GM23338 (cell line): Measurements from ENCODE around the gene RAP1GDS1. TPM values are rescaled to one million over a fixed set of nuclear protein-coding genes. Genes with fewer than 3 reads are reported as not detected.

Experiments used
- ATAC-seq: fragments of 200-7000 bp; cut with Tn5 transposase; 3 replicates; pipeline ENCODE4 v1.9.1; 2020
- DNase-seq: peaks from one replicate; pipeline ENCODE4 v3.0.0-alpha.2; 2015; ENCODE audit warnings: low spot score
- H2AFZ ChIP-seq: fragments of 200-600 bp; sonication (generic); 2 replicates; pipeline ENCODE4 v1.8.0; 2016; ENCODE audit warnings: antibody characterized with exemption, mild to moderate bottlenecking, moderate library complexity
- H3F3A ChIP-seq: fragments of 200-600 bp; sonication (generic); replicated peaks from 2 replicates; pipeline ENCODE4 v1.8.0; 2017; ENCODE audit warnings: antibody characterized with exemption, mixed run types, low read depth
- H3K27ac ChIP-seq: fragments of 200-600 bp; sonication (generic); 2 replicates; pipeline ENCODE4 v1.6.1; 2016; ENCODE audit warnings: low read depth
- H3K27me3 ChIP-seq: fragments of 200-600 bp; sonication (generic); 2 replicates; pipeline ENCODE4 v1.8.0; 2016; ENCODE audit warnings: mild to moderate bottlenecking, mixed run types, moderate library complexity; ENCODE audit not compliant: insufficient read depth
- H3K36me3 ChIP-seq: fragments of 200-600 bp; sonication (generic); 2 replicates; pipeline ENCODE4 v1.8.0; 2016; ENCODE audit warnings: mild to moderate bottlenecking; ENCODE audit not compliant: insufficient read depth
- H3K4me1 ChIP-seq: fragments of 200-600 bp; sonication (generic); 2 replicates; pipeline ENCODE4 v1.8.0; 2016; ENCODE audit warnings: mild to moderate bottlenecking, moderate library complexity; ENCODE audit not compliant: insufficient read depth
- H3K4me2 ChIP-seq: fragments of 200-600 bp; sonication (generic); 2 replicates; pipeline ENCODE4 v1.7.1; 2017; ENCODE audit warnings: mixed run types
- H3K4me3 ChIP-seq: fragments of 200-600 bp; sonication (generic); 2 replicates; pipeline ENCODE4 v1.6.1; 2016; ENCODE audit warnings: mixed run types
- H3K79me2 ChIP-seq: fragments of 200-600 bp; sonication (generic); replicated peaks from 2 replicates; pipeline ENCODE4 v1.8.0; 2017; ENCODE audit warnings: mild to moderate bottlenecking; ENCODE audit not compliant: insufficient read depth
- H3K9me2 ChIP-seq: fragments of 200-600 bp; sonication (generic); 2 replicates; pipeline ENCODE4 v1.8.0; 2017; ENCODE audit not compliant: insufficient read depth
- H4K20me1 ChIP-seq: fragments of 200-600 bp; sonication (generic); replicated peaks from 2 replicates; pipeline ENCODE4 v1.8.0; 2017; ENCODE audit warnings: mild to moderate bottlenecking; ENCODE audit not compliant: insufficient read depth
- H3K27ac Mint-ChIP-seq: 2 replicates; pipeline ENCODE4 v1.8.0; 2020; ENCODE audit warnings: inconsistent platforms, mild to moderate bottlenecking, moderate library complexity, mixed read lengths
- H3K27me3 Mint-ChIP-seq: 3 replicates; pipeline ENCODE4 v1.8.0; 2022; ENCODE audit warnings: low read depth, mild to moderate bottlenecking, moderate library complexity, mixed read lengths, inconsistent platforms; ENCODE audit not compliant: insufficient read depth, poor library complexity
- H3K36me3 Mint-ChIP-seq: 3 replicates; pipeline ENCODE4 v1.8.0; 2021; ENCODE audit warnings: low read depth, mild to moderate bottlenecking, inconsistent platforms, moderate library complexity, mixed read lengths
- H3K4me1 Mint-ChIP-seq: 3 replicates; pipeline ENCODE4 v1.8.0; 2020; ENCODE audit warnings: mild to moderate bottlenecking, inconsistent platforms, mixed read lengths
- H3K4me3 Mint-ChIP-seq: 3 replicates; pipeline ENCODE4 v1.8.0; 2021; ENCODE audit warnings: moderate library complexity, mild to moderate bottlenecking, inconsistent platforms, mixed read lengths
- H3K9me3 Mint-ChIP-seq: 3 replicates; pipeline ENCODE4 v1.8.0; 2020; ENCODE audit warnings: moderate library complexity, mild to moderate bottlenecking, inconsistent platforms, mixed read lengths
- CREB1 ChIP-seq: fragments of 250-450 bp; sonication (Bioruptor Pico); IDR thresholded peaks from 2 replicates; pipeline ENCODE4 v1.5.0; 2020; ENCODE audit warnings: low read depth, mild to moderate bottlenecking, moderate library complexity
- CTCF ChIP-seq, 2 experiments: fragments of 200-600 bp in 1 of 2; sonication (generic) in 1 of 2; conservative IDR thresholded peaks; 2 replicates each; pipeline versions ENCODE4 v1.5.1 to v1.6.1; 2016 to 2017; ENCODE audit warnings: antibody characterized with exemption in 2 of 2, low read depth in 2 of 2, mild to moderate bottlenecking in 2 of 2, moderate library complexity in 1 of 2
- ETS1 ChIP-seq: IDR thresholded peaks from 2 replicates; pipeline ENCODE4 v1.6.1; 2016; ENCODE audit warnings: antibody characterized with exemption
- EZH2 ChIP-seq: fragments of 200-600 bp; sonication (generic); IDR thresholded peaks from one replicate; pipeline ENCODE4 v1.8.0; 2017; ENCODE audit warnings: antibody characterized with exemption, mild to moderate bottlenecking, low read depth; ENCODE audit not compliant: unreplicated experiment
- EZH2phosphoT487 ChIP-seq: fragments of 200-600 bp; sonication (generic); IDR thresholded peaks from one replicate; pipeline ENCODE4 v1.8.1; 2018; ENCODE audit warnings: antibody characterized with exemption; ENCODE audit not compliant: unreplicated experiment
- JUNB ChIP-seq: IDR thresholded peaks from one replicate; pipeline ENCODE4 v1.6.1; 2016; ENCODE audit warnings: antibody characterized with exemption; ENCODE audit not compliant: unreplicated experiment
- NANOG ChIP-seq: IDR thresholded peaks from 2 replicates; pipeline ENCODE4 v1.6.1; 2016; ENCODE audit warnings: antibody characterized with exemption, borderline replicate concordance
- POLR2AphosphoS5 ChIP-seq: IDR thresholded peaks from 2 replicates; pipeline ENCODE4 v1.6.1; 2016; ENCODE audit warnings: antibody characterized with exemption, low read depth
- STAT1 ChIP-seq: IDR thresholded peaks from one replicate; pipeline ENCODE4 v1.6.1; 2016; ENCODE audit warnings: antibody characterized with exemption; ENCODE audit not compliant: unreplicated experiment
- ZNF114 ChIP-seq: fragments of 250-450 bp; sonication (Bioruptor Pico); IDR thresholded peaks from 2 replicates; pipeline ENCODE4 v1.5.0; 2020; ENCODE audit warnings: mild to moderate bottlenecking, moderate library complexity
- ZNF331 ChIP-seq: fragments of 250-450 bp; sonication (Bioruptor Pico); IDR thresholded peaks from 2 replicates; pipeline ENCODE4 v1.5.0; 2020; ENCODE audit warnings: low read depth, mild to moderate bottlenecking, moderate library complexity
- ZNF462 ChIP-seq: fragments of 250-450 bp; sonication (Bioruptor Pico); IDR thresholded peaks from 2 replicates; pipeline ENCODE4 v1.5.0; 2020; ENCODE audit warnings: mild to moderate bottlenecking, moderate library complexity
- polyA plus RNA-seq: library from polyadenylated mRNA; unstranded; fragments of >200 nt; fragmentation: Nextera tagmentation; extraction: Ambion mirVana; gene quantifications from 2 replicates; pipeline ENCODE4 v1.2.1, GENCODE V29; 2016
- total RNA-seq: library from RNA; depleted of rRNA; stranded (reverse); fragments of >200 nt; shearing (Covaris generic); gene quantifications from 2 replicates; pipeline ENCODE4 v1.2.3, GENCODE V29; 2014
- TF ChIP-seq, protein P1 (sequence below): IDR thresholded peaks from one replicate; pipeline ENCODE4 v1.6.1; 2018; ENCODE audit warnings: antibody characterized with exemption; ENCODE audit not compliant: unreplicated experiment

The RAP1GDS1 gene
- total and polyA plus RNA-seq, 2 experiments from 2014 or later: 23.7 to 32.4 TPM

DNA sequence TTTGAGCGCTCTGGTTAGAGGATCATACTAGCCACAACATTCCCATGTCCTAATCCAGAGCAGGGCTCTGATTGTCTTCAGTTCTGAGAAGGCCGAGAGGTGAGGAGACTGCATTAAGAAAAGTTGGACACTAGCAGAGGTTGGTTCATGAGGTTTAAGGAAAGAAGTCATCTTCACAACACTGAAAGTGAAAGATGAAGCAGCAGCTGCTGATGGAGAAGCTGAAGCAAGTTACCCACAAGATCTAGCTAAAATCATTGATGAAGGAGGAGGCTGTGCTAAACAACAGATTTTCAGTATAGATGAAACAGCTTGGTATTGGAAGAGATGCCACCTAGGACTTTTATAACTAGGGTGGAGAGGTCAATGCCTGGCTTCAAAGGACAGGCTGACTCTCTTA, 36.8 kb downstream of the RAP1GDS1 start:
- Histone ChIP-seq H3K27ac (no peak overlapping the region), H3K79me2 (no peaks in the 10 kb centered on the region; the same call in 1 of the 2 replicates), H3K4me3 (no peak overlapping the region), H2AFZ (no peak overlapping the region), H3K4me1 (no peaks in the 10 kb centered on the region), H3K36me3 (no peaks in the 10 kb centered on the region; the same call in 1 of the 2 replicates), H3K9me2 (no peaks in the 10 kb centered on the region), H3K4me2 (no peak overlapping the region), H3F3A (no peaks in the 10 kb centered on the region), H4K20me1 (no peaks in the 10 kb centered on the region), H3K27me3 (no peaks in the 10 kb centered on the region)
- Mint-ChIP-seq H3K27me3 (peaks cover 2% of the 10 kb centered on the region), H3K36me3 (peaks cover 34% of the 10 kb centered on the region), H3K27ac (no peak overlapping the region), H3K4me1 (no peaks in the 10 kb centered on the region), H3K4me3 (no peak overlapping the region), H3K9me3 (peaks cover 12% of the 10 kb centered on the region; the same call in 2 of the 3 replicates)
- TF ChIP-seq ETS1: no peak
- TF ChIP-seq EZH2: no peak
- no peak for TF ChIP-seq POLR2AphosphoS5
- no peak for TF ChIP-seq CREB1
- TF ChIP-seq NANOG: no peak
- no peak for TF ChIP-seq EZH2phosphoT487
- TF ChIP-seq CTCF (conservative IDR thresholded peaks at IDR 0.05; ENCODE audit: low read depth in 2 of 2): no peak
- TF ChIP-seq, protein P1, sequence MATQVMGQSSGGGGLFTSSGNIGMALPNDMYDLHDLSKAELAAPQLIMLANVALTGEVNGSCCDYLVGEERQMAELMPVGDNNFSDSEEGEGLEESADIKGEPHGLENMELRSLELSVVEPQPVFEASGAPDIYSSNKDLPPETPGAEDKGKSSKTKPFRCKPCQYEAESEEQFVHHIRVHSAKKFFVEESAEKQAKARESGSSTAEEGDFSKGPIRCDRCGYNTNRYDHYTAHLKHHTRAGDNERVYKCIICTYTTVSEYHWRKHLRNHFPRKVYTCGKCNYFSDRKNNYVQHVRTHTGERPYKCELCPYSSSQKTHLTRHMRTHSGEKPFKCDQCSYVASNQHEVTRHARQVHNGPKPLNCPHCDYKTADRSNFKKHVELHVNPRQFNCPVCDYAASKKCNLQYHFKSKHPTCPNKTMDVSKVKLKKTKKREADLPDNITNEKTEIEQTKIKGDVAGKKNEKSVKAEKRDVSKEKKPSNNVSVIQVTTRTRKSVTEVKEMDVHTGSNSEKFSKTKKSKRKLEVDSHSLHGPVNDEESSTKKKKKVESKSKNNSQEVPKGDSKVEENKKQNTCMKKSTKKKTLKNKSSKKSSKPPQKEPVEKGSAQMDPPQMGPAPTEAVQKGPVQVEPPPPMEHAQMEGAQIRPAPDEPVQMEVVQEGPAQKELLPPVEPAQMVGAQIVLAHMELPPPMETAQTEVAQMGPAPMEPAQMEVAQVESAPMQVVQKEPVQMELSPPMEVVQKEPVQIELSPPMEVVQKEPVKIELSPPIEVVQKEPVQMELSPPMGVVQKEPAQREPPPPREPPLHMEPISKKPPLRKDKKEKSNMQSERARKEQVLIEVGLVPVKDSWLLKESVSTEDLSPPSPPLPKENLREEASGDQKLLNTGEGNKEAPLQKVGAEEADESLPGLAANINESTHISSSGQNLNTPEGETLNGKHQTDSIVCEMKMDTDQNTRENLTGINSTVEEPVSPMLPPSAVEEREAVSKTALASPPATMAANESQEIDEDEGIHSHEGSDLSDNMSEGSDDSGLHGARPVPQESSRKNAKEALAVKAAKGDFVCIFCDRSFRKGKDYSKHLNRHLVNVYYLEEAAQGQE: no peak
- no peak for TF ChIP-seq ZNF114 (CRISPR knock-in tag)
- TF ChIP-seq ZNF331 (CRISPR knock-in tag): no peak
- TF ChIP-seq JUNB: no peak
- no peak for TF ChIP-seq ZNF462
- TF ChIP-seq STAT1: no peak
- ATAC-seq (no peak), DNase-seq (no peak)
